Measurements from ENCODE around the gene IQSEC3. TPM values are rescaled to one million over a fixed set of nuclear protein-coding genes. Genes with fewer than 3 reads are reported as not detected.

The IQSEC3 gene
- total RNA-seq, 1 donor from 2014 or later = under 0.01 TPM

- DNase-seq (ENCODE audit: low read depth in 2 of 2) = no peak
Observed at GRCh38 chr12:78981-79380, 12.4 kb downstream of the IQSEC3 start.

GRCh38 chr12:80681-81190 lies 14.2 kb downstream of the IQSEC3 start:
- no peak for DNase-seq (ENCODE audit: low read depth in 2 of 2)

- no peak for DNase-seq (ENCODE audit: low read depth in 2 of 2)
Observed at GRCh38 chr12:82740-83139, 16.2 kb downstream of the IQSEC3 start.

GRCh38 chr12:84056-84455 lies 17.5 kb downstream of the IQSEC3 start:
- no peak for DNase-seq (ENCODE audit: low read depth in 2 of 2)

DNA sequence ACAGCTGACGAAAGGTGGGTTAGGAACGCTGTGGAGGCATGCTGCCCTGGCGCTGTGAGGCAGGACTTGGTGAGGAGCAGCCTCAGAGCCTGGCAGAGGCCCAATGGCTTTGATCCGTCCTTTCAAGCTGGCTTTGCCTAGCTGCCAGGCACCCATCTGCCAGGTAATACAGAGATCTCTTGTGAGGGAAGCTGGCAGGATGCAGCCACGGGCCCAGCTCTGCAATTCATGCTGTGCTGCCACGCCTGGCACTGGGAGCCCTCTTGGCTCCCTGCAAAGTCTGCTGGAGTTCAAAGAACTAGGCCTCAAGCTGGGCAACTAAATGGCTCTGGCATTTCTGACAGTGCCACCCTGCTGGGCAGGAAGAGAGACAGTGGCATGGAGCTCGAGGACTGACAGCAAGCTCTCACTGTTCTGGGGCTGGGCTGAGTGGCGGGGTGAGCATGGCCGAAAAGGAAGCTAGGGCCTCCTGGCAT lies 18.7 kb downstream of the IQSEC3 start:
- no peak for DNase-seq (ENCODE audit: low read depth in 2 of 2)

DNA sequence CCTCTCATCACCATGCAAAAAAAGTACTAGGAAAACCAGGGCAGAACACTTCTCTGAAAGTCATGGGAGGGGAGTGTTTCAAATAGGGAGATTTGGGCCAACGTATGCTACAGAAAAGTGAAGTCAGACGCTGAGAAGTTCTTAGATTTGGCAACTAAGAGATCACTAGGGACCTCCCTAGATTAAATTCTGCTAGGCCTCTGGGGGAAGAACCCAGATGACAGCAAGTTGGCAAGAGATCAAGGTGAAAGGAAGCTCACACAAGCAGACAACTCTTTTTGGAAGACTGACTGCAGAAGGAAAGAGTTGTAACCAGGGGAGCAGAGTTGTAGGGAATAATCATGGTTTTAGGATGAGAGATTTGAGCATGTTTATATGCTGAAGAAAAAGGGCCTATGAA lies 20.7 kb downstream of the IQSEC3 start:
- no peak for DNase-seq (ENCODE audit: low read depth in 2 of 2)

GRCh38 chr12:87856-88255 lies 21.3 kb downstream of the IQSEC3 start:
- DNase-seq (ENCODE audit: low read depth in 2 of 2) = no peak

DNA sequence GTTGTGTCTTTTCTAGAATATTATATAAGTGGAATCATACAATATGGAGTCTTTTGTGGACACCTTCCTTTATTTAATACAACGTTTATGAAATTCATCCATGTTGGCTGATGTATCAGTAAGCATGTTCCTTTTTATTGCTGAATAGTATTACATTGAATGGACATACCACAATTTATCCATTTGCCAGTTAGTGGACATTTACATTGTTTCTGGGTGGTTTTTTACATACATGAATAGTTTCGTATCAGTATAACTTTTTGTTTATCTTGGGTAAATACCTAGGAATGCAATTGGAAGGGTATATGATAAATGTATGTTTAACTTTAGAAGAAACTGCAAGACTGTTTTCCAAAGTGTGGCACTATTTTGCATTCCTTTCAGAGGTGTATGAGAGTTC lies 23.1 kb downstream of the IQSEC3 start:
- no peak for DNase-seq (ENCODE audit: low read depth in 2 of 2)

DNA sequence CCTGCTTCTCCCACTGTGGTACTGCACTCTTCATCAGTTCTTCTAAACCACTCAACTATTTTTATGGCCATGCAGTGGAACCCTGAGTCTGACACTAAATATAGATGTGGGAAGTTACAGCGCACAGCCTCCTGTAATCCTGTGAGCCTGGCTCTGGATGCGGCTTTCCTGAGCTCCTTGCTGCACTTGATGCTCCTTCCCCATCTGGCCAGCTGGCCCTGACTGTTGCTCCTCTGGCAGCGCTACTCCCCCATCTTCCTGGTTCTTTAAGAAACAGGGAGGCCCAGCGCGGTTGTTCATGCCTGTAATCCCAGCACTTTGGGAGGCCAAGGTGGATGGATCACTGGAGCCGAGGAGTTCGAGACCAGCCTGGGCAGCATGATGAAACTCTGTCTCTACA lies 24.6 kb downstream of the IQSEC3 start:
- no peak for DNase-seq (ENCODE audit: low read depth in 2 of 2)

DNA sequence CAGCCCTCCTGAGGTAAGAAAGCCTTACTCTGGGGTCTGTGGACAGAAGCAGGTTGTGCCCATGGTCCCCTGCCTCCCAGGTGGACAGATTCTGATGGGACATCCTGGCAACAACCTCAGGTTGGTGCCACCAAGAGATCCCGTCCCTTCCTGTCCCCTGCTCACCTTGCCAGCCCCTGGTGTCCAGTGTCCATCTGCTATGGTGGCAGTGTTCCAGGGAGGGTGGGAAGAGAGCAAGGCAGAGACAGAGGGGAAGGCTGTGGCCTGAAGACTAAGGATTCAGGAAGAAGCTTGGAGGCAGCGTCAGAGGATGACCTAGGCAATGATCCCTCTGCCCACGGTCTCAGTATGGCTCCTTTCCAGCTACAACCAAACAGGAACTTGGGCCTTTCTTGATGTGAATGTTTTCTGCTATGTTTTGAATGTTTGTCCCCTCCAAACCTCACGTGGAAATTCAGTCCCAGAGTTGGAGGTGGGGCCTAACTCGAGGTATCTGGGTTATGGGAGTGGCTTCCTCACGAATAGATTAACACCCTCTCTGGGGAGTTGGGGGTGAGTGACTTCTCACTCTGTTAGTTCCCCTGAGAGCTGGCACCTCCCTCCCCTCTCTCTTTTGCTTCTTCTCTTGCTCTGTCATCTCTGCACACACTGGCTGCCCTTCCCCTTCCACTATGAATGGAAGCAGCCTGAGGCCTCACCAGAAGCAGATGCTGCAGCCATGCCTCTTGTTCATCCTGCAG lies 26.9 kb downstream of the IQSEC3 start:
- DNase-seq (ENCODE audit: low read depth in 2 of 2) = no peak

GRCh38 chr12:96543-96942 lies 30.0 kb downstream of the IQSEC3 start:
- DNase-seq (ENCODE audit: low read depth in 2 of 2) = no peak

DNA sequence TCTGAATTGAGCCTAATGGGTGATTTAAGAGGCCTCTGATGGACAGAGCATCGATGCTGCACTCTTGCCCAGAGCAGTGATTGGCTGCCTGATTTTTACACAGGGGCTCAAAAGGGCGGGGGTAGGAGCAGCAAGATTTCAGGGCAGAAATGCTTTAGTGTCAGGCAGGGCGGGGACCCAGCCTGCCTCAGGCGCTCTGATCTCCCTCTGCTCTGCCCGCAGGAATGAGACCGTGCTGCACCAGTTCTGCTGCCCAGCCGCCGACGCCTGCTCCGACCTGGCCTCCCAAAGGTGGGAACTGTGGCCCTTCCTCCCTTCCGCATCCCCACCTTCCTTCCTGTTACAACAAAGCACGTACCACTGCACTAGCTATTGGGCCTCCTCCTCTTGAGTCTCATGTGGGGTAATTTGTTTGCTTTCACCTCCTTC lies 32.4 kb downstream of the IQSEC3 start:
- no peak for DNase-seq (ENCODE audit: low read depth in 2 of 2)

GRCh38 chr12:99605-100004 lies 33.0 kb downstream of the IQSEC3 start:
- no peak for DNase-seq (ENCODE audit: low read depth in 2 of 2)

DNA sequence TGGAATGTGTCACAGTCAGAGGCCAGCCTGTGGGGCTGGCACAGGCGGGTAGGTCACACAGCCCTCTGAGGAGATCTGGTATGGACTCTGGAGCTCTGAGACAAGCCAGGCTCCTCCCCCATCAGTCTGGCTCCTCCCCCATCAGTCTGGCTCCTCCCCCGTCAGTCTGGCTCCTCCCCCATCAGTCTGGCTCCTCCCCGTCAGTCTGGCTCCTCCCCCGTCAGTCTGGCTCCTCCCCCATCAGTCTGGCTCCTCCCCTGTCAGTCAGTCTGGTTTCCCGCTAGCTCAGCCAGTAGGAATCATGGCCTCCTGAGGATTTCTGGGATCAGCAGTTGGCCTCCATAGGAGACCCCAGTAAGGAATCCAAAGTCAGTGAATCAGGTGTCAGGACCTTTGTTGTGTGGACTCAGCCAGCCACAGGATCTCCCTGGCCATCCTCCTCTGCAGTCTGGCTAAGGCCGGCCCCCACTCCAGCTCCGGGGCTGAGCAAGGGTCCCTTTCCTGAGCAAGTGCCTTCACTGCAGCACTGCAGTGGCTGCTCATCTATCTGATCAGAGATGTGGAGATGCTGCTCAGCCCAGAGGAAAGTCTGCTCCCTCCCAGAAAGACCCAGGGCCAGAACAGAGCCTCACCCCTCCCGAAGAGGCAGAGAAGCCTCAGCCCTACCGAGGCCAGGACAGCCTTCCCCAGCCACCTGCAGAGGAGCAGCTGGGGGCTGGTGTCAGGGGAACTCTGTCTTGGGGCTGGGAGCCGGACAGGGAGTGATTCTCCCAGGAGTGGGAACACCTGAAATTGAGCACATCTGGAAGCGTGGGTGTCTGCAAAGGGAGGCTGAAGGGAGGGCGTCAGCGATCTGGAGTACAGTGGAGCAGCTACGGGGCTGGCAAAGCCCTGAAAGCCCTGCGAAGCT lies 35.7 kb downstream of the IQSEC3 start:
- no peak for DNase-seq (ENCODE audit: low read depth in 2 of 2)

DNA sequence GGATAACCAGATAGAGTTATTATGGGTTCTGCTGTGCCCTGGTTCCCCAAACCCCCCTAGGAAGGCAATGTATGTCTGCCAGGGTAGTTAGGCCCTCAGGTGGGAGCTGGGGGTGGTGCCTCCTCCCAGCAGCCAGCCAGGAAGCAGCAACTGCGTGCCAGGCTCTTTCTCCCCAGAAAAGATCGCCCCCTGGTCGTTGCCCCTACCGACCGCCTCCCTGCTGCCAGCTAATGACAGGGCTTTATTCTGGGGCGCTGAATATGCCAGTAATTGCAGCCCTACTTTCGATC lies 36.3 kb downstream of the IQSEC3 start:
- no peak for DNase-seq (ENCODE audit: low read depth in 2 of 2)

DNA sequence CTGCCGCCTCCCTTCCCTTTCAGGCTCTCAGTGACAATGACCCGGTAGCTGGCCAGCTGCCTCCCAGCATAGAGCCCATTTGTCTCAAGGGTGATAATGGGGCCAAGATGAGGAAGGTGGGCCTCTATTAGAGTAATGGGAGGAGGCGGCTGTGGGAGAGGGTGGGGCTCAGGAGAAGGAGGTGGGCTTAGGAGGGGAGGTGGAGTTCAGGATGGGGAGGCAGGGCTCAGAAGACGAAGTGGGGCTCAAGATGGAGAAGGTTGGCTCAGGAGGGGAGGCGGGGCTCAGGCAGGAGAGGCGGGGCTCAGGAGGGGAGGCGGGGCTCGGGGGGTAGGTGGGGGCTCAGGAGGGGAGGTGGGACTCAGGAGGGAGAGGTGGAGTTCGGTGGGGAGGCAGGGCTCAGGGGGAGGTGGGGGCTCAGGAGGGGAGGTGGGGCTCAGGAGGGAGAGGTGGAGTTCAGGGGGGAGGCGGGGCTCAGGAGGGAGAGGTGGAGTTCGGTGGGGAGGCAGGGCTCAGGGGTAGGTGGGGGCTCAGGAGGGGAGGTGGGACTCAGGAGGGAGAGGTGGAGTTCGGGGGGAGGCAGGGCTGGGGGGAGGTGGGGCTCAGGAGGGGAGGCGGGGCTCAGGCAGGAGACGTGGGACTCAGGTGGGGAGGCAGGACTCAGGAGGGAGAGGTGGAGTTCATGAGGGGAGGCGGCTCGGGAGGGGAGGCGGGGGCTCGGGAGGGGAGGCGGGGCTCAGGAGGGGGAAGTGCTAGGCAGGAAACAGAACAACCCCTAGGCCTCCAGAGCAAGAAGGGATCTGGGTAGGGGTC lies 36.8 kb downstream of the IQSEC3 start:
- no peak for DNase-seq (ENCODE audit: low read depth in 2 of 2)

- no peak for DNase-seq (ENCODE audit: low read depth in 2 of 2)
Observed at GRCh38 chr12:104551-105081, 38.0 kb downstream of the IQSEC3 start.

GRCh38 chr12:105696-106095 lies 39.1 kb downstream of the IQSEC3 start:
- DNase-seq (ENCODE audit: low read depth in 2 of 2) = no peak

- DNase-seq (ENCODE audit: low read depth in 2 of 2) = peak in 1 of 2 donors; percentile 5
Observed at GRCh38 chr12:106118-106591, 39.6 kb downstream of the IQSEC3 start.

DNA sequence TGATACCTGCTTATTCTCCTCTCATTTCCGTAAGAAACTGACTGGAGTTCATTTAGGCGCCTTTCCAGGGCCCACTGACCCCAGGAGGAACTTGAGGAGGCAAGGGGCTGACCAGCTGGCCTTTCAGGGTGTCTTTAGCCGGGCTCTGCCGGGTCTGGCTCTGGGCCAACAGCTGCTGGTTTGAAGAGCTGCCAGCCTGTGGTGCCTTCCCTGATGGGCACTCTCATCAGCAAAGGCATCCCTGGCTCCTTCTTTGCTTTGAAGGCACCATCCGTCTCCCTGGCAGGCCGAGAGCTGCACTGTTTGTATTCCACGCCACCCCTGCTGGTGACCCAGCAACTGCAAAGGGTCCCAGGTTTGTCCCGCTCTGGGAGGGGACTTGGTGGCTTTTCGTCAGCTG lies 42.0 kb downstream of the IQSEC3 start:
- DNase-seq (ENCODE audit: low read depth in 2 of 2) = no peak

DNA sequence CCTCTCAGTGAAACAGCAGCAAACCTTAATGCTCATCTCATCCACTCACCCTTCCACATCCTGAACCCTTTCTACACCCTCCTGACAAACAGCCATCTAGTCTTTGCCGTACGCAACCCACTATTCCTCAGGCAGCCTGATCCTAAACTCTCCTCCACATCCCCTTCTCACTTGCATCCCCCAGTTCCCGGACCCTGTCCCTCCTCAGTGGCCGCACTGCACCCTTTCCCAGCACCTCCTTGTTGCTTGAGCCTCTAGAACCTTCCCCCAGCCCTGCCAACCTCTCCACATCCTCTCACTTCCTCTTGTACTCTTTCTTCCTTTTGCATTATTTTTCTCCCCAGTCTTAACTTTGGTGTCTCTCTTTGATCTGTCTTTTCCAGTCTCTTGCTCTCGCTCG lies 42.9 kb downstream of the IQSEC3 start:
- DNase-seq (ENCODE audit: low read depth in 2 of 2) = no peak
